ENCODE data around the gene WDR75.

- no peak for TF ChIP-seq L3MBTL2 (conservative IDR thresholded peaks at IDR 0.05)
- TF ChIP-seq FOXM1 (IDR thresholded peaks at IDR 0.05; ENCODE audit: borderline replicate concordance), result no peak
- no peak for TF ChIP-seq SP1 (IDR thresholded peaks at IDR 0.05)
- no peak for TF ChIP-seq FOXA1 (IDR thresholded peaks at IDR 0.05)
- no peak for TF ChIP-seq TARDBP (IDR thresholded peaks at IDR 0.05)
- no peak for TF ChIP-seq BHLHE40 (IDR thresholded peaks at IDR 0.05; ENCODE audit: borderline replicate concordance)
- TF ChIP-seq ELF4 (IDR thresholded peaks at IDR 0.05), result no peak
- TF ChIP-seq FOXK2 (IDR thresholded peaks at IDR 0.05), result no peak
- no peak for TF ChIP-seq ARNT (IDR thresholded peaks at IDR 0.05)
- TF ChIP-seq SUZ12 (IDR thresholded peaks at IDR 0.05), result no peak
- no peak for TF ChIP-seq HDGF (IDR thresholded peaks at IDR 0.05; ENCODE audit: borderline replicate concordance)
Observed at GRCh38 chr2:189516546-189516945, 75.3 kb downstream of the WDR75 start.

Data from HEK293T (cell line).